Measurements from ENCODE around the gene ATAD3B. TPM values are rescaled to one million over a fixed set of nuclear protein-coding genes. Genes with fewer than 3 reads are reported as not detected.
"Not testable (repeated sequence)": the region's sequence is repeated elsewhere in the genome, so short reads cannot be mapped to it uniquely, and the experiment has no call there.

ATAD3B gene
- total and polyA plus RNA-seq, 10 of the 15 experiments (the other 5 are each of a cell fraction or from before 2014, with no cell fraction given), result 0.03 to 38.8 (median 23.8) TPM

- H3K9me3 ChIP-seq (replicated peaks; ENCODE audit: control insufficient read depth, insufficient read depth, low read length); POLR2A ChIA-PET; H3K36me3 ChIP-seq (ENCODE audit: control insufficient read depth in 2 of 2, insufficient read depth in 2 of 2, low read length in 1 of 2); H3K27ac ChIP-seq (ENCODE audit: control insufficient read depth, insufficient read depth); H3K4me1 ChIP-seq (ENCODE audit: control insufficient read depth, insufficient read depth, low read length); CTCF ChIA-PET; H2AFZ ChIP-seq (ENCODE audit: control insufficient read depth, low read depth, low read length); DNase-seq (ENCODE audit: low read depth, low spot score); intact Hi-C loops (cut with micrococcal nuclease; ENCODE audit: unreplicated experiment); H3K79me2 ChIP-seq (ENCODE audit: control insufficient read depth, insufficient read depth, low read length); H3K27me3 ChIP-seq (replicated peaks in 1 of 2; ENCODE audit: control insufficient read depth in 2 of 2, insufficient read depth in 2 of 2, low read length in 1 of 2); ATAC-seq; RAD21 ChIA-PET (ENCODE audit: unreplicated experiment); FAIRE-seq; H3K9ac ChIP-seq (ENCODE audit: control insufficient read depth, insufficient read depth, low read length); BruUV-seq (replicated peaks); H3K4me3 ChIP-seq; SMC1A ChIA-PET (ENCODE audit: uncharacterized antibody, unreplicated experiment); H3K4me2 ChIP-seq (ENCODE audit: control insufficient read depth, insufficient read depth); in situ Hi-C loops (cut with MboI); H4K20me1 ChIP-seq (ENCODE audit: control insufficient read depth, insufficient read depth): not testable (repeated sequence)
- 57% methylated on average over 19 of the region's 22 CpGs for WGBS (ENCODE audit: insufficient coverage, insufficient replicate concordance, low lambda C conversion rate, missing lambda C conversion rate)
Measured at GRCh38 chr1:1456683-1457255, 14.8 kb upstream of the ATAD3B start.

DNA sequence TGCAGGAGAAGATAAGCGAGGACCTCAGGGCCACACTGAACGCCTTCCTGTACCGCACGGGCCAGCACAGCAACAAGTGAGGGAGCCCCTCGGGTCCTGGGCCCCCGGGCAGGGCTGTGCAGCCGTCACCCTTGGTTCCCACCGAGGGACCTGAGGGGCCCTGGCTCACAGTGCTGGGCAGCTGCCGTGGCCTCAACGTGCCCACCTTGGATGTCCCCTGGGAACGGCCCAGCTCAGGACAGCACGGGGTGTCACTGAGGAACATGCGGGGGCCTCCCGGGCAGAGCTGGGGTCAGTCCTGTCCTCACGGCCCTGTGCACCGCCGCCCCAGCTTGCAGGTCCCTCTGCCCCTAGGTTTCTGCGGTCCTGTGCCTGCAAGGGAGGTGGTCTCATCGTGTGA, 12.4 kb upstream of the ATAD3B start:
- BruUV-seq (replicated peaks); FAIRE-seq; in situ Hi-C loops (cut with MboI); DNase-seq (ENCODE audit: low read depth, low spot score); CTCF ChIA-PET; H2AFZ ChIP-seq (ENCODE audit: control insufficient read depth, low read depth, low read length); H3K4me1 ChIP-seq (ENCODE audit: control insufficient read depth, insufficient read depth, low read length); H3K36me3 ChIP-seq (ENCODE audit: control insufficient read depth in 2 of 2, insufficient read depth in 2 of 2, low read length in 1 of 2); H3K4me3 ChIP-seq; H3K9ac ChIP-seq (ENCODE audit: control insufficient read depth, insufficient read depth, low read length); H3K79me2 ChIP-seq (ENCODE audit: control insufficient read depth, insufficient read depth, low read length); SMC1A ChIA-PET (ENCODE audit: uncharacterized antibody, unreplicated experiment); H3K9me3 ChIP-seq (replicated peaks; ENCODE audit: control insufficient read depth, insufficient read depth, low read length); H3K4me2 ChIP-seq (ENCODE audit: control insufficient read depth, insufficient read depth); ATAC-seq; POLR2A ChIA-PET; H3K27me3 ChIP-seq (replicated peaks in 1 of 2; ENCODE audit: control insufficient read depth in 2 of 2, insufficient read depth in 2 of 2, low read length in 1 of 2); H4K20me1 ChIP-seq (ENCODE audit: control insufficient read depth, insufficient read depth); H3K27ac ChIP-seq (ENCODE audit: control insufficient read depth, insufficient read depth); intact Hi-C loops (cut with micrococcal nuclease; ENCODE audit: unreplicated experiment); RAD21 ChIA-PET (ENCODE audit: unreplicated experiment): not testable (repeated sequence)
- WGBS (ENCODE audit: insufficient coverage, insufficient replicate concordance, low lambda C conversion rate, missing lambda C conversion rate), result 76% methylated on average over 11 of the region's 19 CpGs

- intact Hi-C loops (cut with micrococcal nuclease; ENCODE audit: unreplicated experiment); H3K36me3 ChIP-seq (ENCODE audit: control insufficient read depth in 2 of 2, insufficient read depth in 2 of 2, low read length in 1 of 2); FAIRE-seq; CTCF ChIA-PET; H3K9me3 ChIP-seq (replicated peaks; ENCODE audit: control insufficient read depth, insufficient read depth, low read length); POLR2A ChIA-PET; H2AFZ ChIP-seq (ENCODE audit: control insufficient read depth, low read depth, low read length); H4K20me1 ChIP-seq (ENCODE audit: control insufficient read depth, insufficient read depth); SMC1A ChIA-PET (ENCODE audit: uncharacterized antibody, unreplicated experiment); H3K4me3 ChIP-seq; H3K79me2 ChIP-seq (ENCODE audit: control insufficient read depth, insufficient read depth, low read length); in situ Hi-C loops (cut with MboI); BruUV-seq (replicated peaks); H3K4me2 ChIP-seq (ENCODE audit: control insufficient read depth, insufficient read depth); ATAC-seq; RAD21 ChIA-PET (ENCODE audit: unreplicated experiment); H3K27ac ChIP-seq (ENCODE audit: control insufficient read depth, insufficient read depth); H3K4me1 ChIP-seq (ENCODE audit: control insufficient read depth, insufficient read depth, low read length); H3K9ac ChIP-seq (ENCODE audit: control insufficient read depth, insufficient read depth, low read length); H3K27me3 ChIP-seq (replicated peaks in 1 of 2; ENCODE audit: control insufficient read depth in 2 of 2, insufficient read depth in 2 of 2, low read length in 1 of 2); DNase-seq (ENCODE audit: low read depth, low spot score): not testable (repeated sequence)
- whole genome bisulfite sequencing (ENCODE audit: insufficient coverage, insufficient replicate concordance, low lambda C conversion rate, missing lambda C conversion rate), result 72% methylated on average over 13 of the region's 14 CpGs
Measured at GRCh38 chr1:1459711-1460110, 11.9 kb upstream of the ATAD3B start.
